SK-N-SH (cell line): ENCODE data around the gene TCEANC.

Experiments used
- POLR2AphosphoS5 ChIP-seq: IDR thresholded peaks from 2 replicates; pipeline ENCODE4 v1.6.1; 2012; ENCODE audit warnings: low read depth, low read length
- TAF1 ChIP-seq: IDR thresholded peaks from 2 replicates; pipeline ENCODE4 v1.6.1; 2012; ENCODE audit warnings: low read depth, mild to moderate bottlenecking, low read length, moderate library complexity, borderline replicate concordance
- TF ChIP-seq, protein P1 (sequence below): fragments of 200-600 bp; sonication (generic); IDR thresholded peaks from 2 replicates; pipeline ENCODE4 v1.6.1; 2017; ENCODE audit warnings: antibody characterized with exemption, mild to moderate bottlenecking, moderate library complexity

DNA sequence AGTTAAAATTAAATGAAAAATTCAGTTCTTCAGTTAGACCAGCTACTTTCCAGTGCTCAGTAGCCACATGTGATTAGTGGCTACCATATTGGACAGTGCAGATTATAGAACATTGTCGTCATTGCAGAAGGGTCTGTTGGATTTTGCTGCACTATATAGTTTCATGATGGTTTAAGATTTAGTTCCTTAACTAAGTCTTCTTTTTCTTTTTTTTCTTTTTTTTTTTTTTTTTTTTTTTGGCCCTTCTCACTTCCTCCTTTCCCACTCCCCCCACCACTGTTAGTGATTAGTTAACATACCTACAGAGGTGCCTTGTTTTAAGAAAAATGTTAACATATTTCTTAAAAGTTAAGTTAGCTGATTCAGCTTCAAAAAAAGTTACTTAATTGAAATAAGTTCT, 45.0 kb downstream of the TCEANC start:
- TF ChIP-seq, protein P1, sequence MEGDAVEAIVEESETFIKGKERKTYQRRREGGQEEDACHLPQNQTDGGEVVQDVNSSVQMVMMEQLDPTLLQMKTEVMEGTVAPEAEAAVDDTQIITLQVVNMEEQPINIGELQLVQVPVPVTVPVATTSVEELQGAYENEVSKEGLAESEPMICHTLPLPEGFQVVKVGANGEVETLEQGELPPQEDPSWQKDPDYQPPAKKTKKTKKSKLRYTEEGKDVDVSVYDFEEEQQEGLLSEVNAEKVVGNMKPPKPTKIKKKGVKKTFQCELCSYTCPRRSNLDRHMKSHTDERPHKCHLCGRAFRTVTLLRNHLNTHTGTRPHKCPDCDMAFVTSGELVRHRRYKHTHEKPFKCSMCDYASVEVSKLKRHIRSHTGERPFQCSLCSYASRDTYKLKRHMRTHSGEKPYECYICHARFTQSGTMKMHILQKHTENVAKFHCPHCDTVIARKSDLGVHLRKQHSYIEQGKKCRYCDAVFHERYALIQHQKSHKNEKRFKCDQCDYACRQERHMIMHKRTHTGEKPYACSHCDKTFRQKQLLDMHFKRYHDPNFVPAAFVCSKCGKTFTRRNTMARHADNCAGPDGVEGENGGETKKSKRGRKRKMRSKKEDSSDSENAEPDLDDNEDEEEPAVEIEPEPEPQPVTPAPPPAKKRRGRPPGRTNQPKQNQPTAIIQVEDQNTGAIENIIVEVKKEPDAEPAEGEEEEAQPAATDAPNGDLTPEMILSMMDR = no peak
- TF ChIP-seq POLR2AphosphoS5 (no peak), TAF1 (no peak)
